Inflammatory macrophage treated with lipopolysaccharide for 4 hours (primary cell): Measurements from ENCODE around the gene MID2.

ENCODE experiments used
- DNase-seq: peaks from one replicate; pipeline ENCODE4 v3.0.0-alpha.2; 2020

Gene MID2

DNA sequence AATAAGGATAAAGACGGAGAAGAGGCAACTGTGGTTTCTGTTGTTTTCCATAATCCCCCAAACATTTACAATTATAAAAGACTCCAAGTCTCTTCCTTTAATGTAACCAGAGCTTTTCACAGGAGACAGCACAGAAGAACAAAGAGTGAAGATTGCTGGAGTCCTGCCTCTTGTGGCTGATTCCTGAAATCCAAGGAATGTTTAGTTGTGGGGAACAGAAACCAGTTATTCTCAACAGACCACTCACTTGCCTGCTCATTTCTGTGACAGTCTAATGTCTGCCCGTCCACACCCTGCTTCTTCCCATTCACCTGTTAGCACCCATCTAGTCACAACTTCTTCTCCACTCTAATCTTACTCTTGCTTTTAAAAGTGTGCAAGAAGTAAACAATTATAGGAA lies 144.4 kb downstream of the MID2 start:
- no peak for DNase-seq

DNA sequence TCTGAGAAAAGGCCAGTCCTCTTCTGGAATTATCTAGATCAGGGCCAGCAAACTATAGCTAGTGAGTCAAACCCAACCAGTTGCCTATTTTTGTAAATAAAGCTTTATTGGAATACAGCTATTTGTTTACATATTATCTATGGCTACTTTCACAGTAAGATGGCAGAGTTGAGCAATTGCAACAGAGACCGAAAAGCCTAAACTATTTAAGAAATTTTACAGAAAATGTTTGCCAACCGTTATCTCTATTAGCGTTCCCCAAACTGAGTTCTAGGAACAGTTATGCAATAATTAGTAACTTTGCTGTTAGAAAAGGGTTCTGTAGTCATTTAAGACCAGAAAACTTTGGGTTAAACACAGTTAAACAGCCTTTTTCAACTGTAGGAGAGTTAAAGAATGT lies 146.0 kb downstream of the MID2 start:
- DNase-seq: no peak
